Neural progenitor cell (in vitro differentiated cells): Measurements from ENCODE around the gene FEM1B. TPM values are rescaled to one million over a fixed set of nuclear protein-coding genes. Genes with fewer than 3 reads are reported as not detected.

Experiments used
- DNase-seq: peaks from one replicate; pipeline ENCODE4 v3.0.0-alpha.2; 2016; ENCODE audit warnings: low spot score
- H2AFZ ChIP-seq: fragments of 200-600 bp; sonication (generic); replicated peaks from 2 replicates; pipeline ENCODE4 v1.6.1; 2016; ENCODE audit warnings: antibody characterized with exemption
- H3F3A ChIP-seq: fragments of 200-600 bp; sonication (generic); 2 replicates; pipeline ENCODE4 v1.6.1; 2016; ENCODE audit warnings: antibody characterized with exemption, low read depth
- H3K27ac ChIP-seq: fragments of 200-600 bp; sonication (generic); 2 replicates; pipeline ENCODE4 v1.5.1; 2016; ENCODE audit warnings: mild to moderate bottlenecking
- H3K27me3 ChIP-seq: fragments of 200-600 bp; sonication (generic); 2 replicates; pipeline ENCODE4 v1.6.1; 2016; ENCODE audit warnings: mild to moderate bottlenecking, moderate library complexity
- H3K36me3 ChIP-seq: fragments of 200-600 bp; sonication (generic); 2 replicates; pipeline ENCODE4 v1.5.1; 2016
- H3K4me1 ChIP-seq: fragments of 200-600 bp; sonication (generic); 2 replicates; pipeline ENCODE4 v1.6.1; 2016; ENCODE audit warnings: mixed run types
- H3K4me2 ChIP-seq: fragments of 200-600 bp; sonication (generic); 2 replicates; pipeline ENCODE4 v1.6.1; 2016
- H3K4me3 ChIP-seq: fragments of 200-600 bp; sonication (generic); 2 replicates; pipeline ENCODE4 v1.5.1; 2016
- H3K79me2 ChIP-seq: fragments of 200-600 bp; sonication (generic); 2 replicates; pipeline ENCODE4 v1.6.1; 2016; ENCODE audit warnings: low read depth
- H3K9ac ChIP-seq: fragments of 200-600 bp; sonication (generic); 2 replicates; pipeline ENCODE4 v1.6.1; 2016
- H3K9me3 ChIP-seq: fragments of 200-600 bp; sonication (generic); 2 replicates; pipeline ENCODE4 v1.5.1; 2016; ENCODE audit warnings: low read depth
- H4K20me1 ChIP-seq: fragments of 200-600 bp; sonication (generic); 2 replicates; pipeline ENCODE4 v1.6.1; 2016; ENCODE audit warnings: low read depth
- H3K27ac Mint-ChIP-seq: 3 replicates; pipeline ENCODE4 v1.8.0; 2021; ENCODE audit warnings: mixed read lengths
- H3K27me3 Mint-ChIP-seq: 2 replicates; pipeline ENCODE4 v1.8.0; 2022; ENCODE audit warnings: low read depth, mild to moderate bottlenecking, inconsistent platforms, moderate library complexity, mixed read lengths; ENCODE audit not compliant: insufficient read depth
- H3K36me3 Mint-ChIP-seq: 3 replicates; pipeline ENCODE4 v1.8.0; 2021; ENCODE audit warnings: mixed read lengths
- H3K4me1 Mint-ChIP-seq: 3 replicates; pipeline ENCODE4 v1.8.0; 2021; ENCODE audit warnings: mixed read lengths
- H3K4me3 Mint-ChIP-seq: 3 replicates; pipeline ENCODE4 v1.8.0; 2021; ENCODE audit warnings: mild to moderate bottlenecking, moderate library complexity, mixed read lengths
- H3K9me3 Mint-ChIP-seq: 3 replicates; pipeline ENCODE4 v1.8.0; 2020; ENCODE audit warnings: mixed read lengths
- EZH2 ChIP-seq: fragments of 200-600 bp; sonication (generic); IDR thresholded peaks from 2 replicates; pipeline ENCODE4 v1.6.1; 2017; ENCODE audit warnings: antibody characterized with exemption, mild to moderate bottlenecking, moderate library complexity
- EZH2phosphoT487 ChIP-seq: fragments of 200-600 bp; sonication (generic); IDR thresholded peaks from 2 replicates; pipeline ENCODE4 v1.6.1; 2017; ENCODE audit warnings: antibody characterized with exemption
- total RNA-seq: library from RNA; depleted of rRNA; stranded (reverse); fragments of >200 nt; gene quantifications from 2 replicates; pipeline ENCODE4 v1.2.3, GENCODE V29; 2015; ENCODE audit warnings: low replicate concordance
- TF ChIP-seq, protein P1 (sequence below): fragments of 200-600 bp; sonication (generic); IDR thresholded peaks from 2 replicates; pipeline ENCODE4 v1.5.1; 2017; ENCODE audit warnings: antibody characterized with exemption, mild to moderate bottlenecking

Gene FEM1B
- total RNA-seq, result 57.2 and 80.0 TPM in 2 replicates

DNA sequence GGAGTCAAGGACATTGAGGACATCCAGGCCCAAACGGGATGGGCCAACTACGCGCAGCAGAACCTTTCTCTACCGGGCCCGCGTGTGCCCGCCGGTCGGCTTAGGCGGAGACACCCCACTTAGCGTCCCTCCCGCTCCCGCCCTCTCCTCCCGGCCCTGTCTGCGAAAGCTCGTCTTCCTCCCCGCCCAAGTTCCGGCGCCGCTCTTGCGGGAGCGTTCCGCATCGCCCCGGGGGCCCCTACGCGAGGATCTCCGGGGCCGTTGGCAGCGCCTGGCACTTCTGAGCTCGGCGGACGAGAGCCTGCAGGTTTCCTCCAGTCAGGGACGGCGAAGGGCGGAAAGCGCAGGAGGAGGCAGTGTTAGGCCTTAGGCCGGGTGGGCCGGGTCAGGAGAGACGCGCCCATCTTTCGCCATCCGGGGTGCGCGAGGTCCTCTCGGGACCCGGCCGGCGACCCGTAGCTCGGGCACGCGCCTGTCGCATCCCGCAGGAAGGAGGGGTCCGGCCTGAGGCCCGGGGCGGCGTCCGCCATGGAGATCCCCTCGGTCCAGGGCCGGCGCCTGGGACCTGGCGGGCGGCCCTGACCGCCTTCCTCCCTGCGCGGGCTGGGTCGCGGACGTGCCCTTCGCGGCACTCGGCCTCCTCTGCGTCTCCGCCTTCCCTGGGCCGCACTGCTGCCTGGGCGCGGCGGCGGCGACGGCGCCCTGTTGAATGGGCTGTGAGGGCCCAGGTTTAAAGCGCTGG is at the start of gene FEM1B:
TSS of gene FEM1B (plus strand) at position 143 of the 742 bp plus-strand sequence. CDS start 673 bp downstream, outside the sequence.
- Histone ChIP-seq H3K36me3 (no peaks in the 10 kb centered on the region), H3K9me3 (no peaks in the 10 kb centered on the region), H3F3A (peaks cover 31% of the 10 kb centered on the region), H2AFZ (peak within 1 kb of the TSS; percentile 96), H3K79me2 (peaks cover 48% of the 10 kb centered on the region), H4K20me1 (peaks cover 44% of the 10 kb centered on the region), H3K4me1 (peaks cover 24% of the 10 kb centered on the region), H3K27ac (peak within 1 kb of the TSS; percentile 98), H3K4me3 (peak within 1 kb of the TSS; percentile 68), H3K4me2 (peak within 1 kb of the TSS; percentile 94), H3K9ac (peak within 1 kb of the TSS; percentile 84), H3K27me3 (no peaks in the 10 kb centered on the region)
- peaks cover 2% of the 10 kb centered on the region for H3K36me3 Mint-ChIP-seq
- DNase-seq, result peak; percentile 95
- TF ChIP-seq EZH2 (no peak), EZH2phosphoT487 (no peak)
- TF ChIP-seq, protein P1, sequence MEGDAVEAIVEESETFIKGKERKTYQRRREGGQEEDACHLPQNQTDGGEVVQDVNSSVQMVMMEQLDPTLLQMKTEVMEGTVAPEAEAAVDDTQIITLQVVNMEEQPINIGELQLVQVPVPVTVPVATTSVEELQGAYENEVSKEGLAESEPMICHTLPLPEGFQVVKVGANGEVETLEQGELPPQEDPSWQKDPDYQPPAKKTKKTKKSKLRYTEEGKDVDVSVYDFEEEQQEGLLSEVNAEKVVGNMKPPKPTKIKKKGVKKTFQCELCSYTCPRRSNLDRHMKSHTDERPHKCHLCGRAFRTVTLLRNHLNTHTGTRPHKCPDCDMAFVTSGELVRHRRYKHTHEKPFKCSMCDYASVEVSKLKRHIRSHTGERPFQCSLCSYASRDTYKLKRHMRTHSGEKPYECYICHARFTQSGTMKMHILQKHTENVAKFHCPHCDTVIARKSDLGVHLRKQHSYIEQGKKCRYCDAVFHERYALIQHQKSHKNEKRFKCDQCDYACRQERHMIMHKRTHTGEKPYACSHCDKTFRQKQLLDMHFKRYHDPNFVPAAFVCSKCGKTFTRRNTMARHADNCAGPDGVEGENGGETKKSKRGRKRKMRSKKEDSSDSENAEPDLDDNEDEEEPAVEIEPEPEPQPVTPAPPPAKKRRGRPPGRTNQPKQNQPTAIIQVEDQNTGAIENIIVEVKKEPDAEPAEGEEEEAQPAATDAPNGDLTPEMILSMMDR, result no peak
- H3K9me3 Mint-ChIP-seq, result no peaks in the 10 kb centered on the region
- H3K4me1 Mint-ChIP-seq, result peaks cover 54% of the 10 kb centered on the region
- H3K27ac Mint-ChIP-seq, result peak within 1 kb of the TSS; percentile 80
- H3K27me3 Mint-ChIP-seq, result peaks cover 6% of the 10 kb centered on the region
- H3K4me3 Mint-ChIP-seq, result peak within 1 kb of the TSS; percentile 98

DNA sequence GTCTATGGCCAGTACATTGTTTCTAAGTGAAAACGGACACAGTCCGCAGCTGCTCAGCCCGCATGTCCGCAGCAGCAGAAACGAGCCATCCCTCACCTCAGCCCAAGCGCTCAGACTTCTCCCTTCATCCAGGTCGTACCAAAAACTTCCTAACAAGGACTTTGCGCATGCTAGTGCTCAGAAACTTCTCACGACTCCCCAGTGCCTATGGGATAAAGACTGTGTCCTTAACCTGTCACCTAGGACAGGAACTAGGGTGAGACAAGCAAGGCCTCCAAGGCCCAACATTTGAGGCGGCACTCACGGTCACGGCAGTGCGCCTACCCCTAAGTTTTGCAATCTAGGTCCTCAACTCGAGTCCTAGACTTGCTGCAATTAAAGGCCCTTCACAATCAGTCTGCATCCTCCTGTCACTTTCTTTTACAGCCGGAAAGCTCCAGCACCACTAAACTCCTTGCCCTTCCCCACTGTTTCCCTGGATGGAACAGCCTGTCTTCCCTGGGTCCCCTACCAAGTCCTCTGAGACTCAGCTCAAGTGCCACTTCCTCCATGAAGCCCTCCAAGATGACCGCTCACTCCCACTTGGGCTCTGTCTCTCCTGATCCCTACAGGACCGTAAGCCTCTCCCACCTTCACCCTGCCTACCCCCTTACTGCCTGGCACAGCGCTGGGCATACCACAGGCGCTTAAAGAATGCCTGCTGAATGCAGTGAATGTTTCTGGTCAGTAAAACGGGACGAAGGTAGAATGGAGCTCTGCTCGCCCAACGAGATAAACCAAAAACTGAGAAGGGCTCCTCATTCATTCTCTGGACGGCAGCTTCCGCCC is 49.2 kb upstream of the FEM1B start:
- peak overlapping the region; percentile 77 for H3K4me3 ChIP-seq
- peaks cover 58% of the 10 kb centered on the region for H3K79me2 ChIP-seq
- H3K9ac ChIP-seq, result peak overlapping the region; percentile 85
- H3K9me3 ChIP-seq, result no peaks in the 10 kb centered on the region
- Mint-ChIP-seq H3K4me1 (peaks cover 55% of the 10 kb centered on the region), H3K4me3 (peak overlapping the region; percentile 90), H3K27ac (no peak overlapping the region), H3K9me3 (peaks cover under 1% of the 10 kb centered on the region), H3K36me3 (peaks cover 6% of the 10 kb centered on the region), H3K27me3 (peaks cover 14% of the 10 kb centered on the region)
- H3F3A ChIP-seq, result peaks cover 18% of the 10 kb centered on the region
- no peaks in the 10 kb centered on the region for H3K36me3 ChIP-seq
- TF ChIP-seq, protein P1, result no peak
- TF ChIP-seq EZH2phosphoT487, result no peak
- no peak for TF ChIP-seq EZH2
- H3K4me1 ChIP-seq, result peaks cover 30% of the 10 kb centered on the region
- peak overlapping the region; percentile 91 for H2AFZ ChIP-seq
- no peak overlapping the region for H3K27ac ChIP-seq
- peak overlapping the region; percentile 83 for H3K4me2 ChIP-seq
- DNase-seq, result no peak
- H4K20me1 ChIP-seq, result peaks cover 23% of the 10 kb centered on the region
- no peaks in the 10 kb centered on the region for H3K27me3 ChIP-seq

DNA sequence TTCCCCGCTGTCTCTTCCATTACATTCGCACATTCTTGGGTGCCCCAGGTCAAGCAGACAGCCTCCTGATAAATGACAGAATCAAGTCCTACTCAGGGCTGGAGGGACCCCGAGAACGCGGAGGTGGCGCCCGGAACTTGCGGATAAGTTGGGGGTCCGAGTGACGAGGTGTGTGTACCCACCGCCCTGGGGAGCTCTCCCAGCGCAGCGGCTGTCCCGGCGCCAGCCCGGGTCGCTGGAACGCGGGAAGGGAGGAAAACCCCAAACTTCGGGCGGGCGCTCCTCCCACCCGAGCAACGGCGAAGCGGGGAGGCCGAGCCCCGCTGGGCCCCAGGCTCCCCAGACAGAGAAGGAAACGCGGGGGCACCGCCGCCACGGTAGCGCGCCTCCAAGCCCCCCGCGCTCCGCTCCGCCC is 48.6 kb upstream of the FEM1B start:
- H3K36me3 Mint-ChIP-seq, result peaks cover 4% of the 10 kb centered on the region
- Histone ChIP-seq H3K9me3 (no peaks in the 10 kb centered on the region), H3K79me2 (peaks cover 52% of the 10 kb centered on the region), H3K4me2 (peak overlapping the region; percentile 83), H3K4me1 (peaks cover 37% of the 10 kb centered on the region), H3K9ac (peak overlapping the region; percentile 85), H3K27me3 (no peaks in the 10 kb centered on the region), H3K4me3 (peak overlapping the region; percentile 77), H4K20me1 (peaks cover 23% of the 10 kb centered on the region), H3K27ac (peak overlapping the region; percentile 89), H3F3A (peaks cover 18% of the 10 kb centered on the region), H3K36me3 (no peaks in the 10 kb centered on the region), H2AFZ (peak overlapping the region; percentile 91)
- H3K4me3 Mint-ChIP-seq, result peak overlapping the region; percentile 90
- TF ChIP-seq, protein P1, result no peak
- TF ChIP-seq EZH2phosphoT487, result peak; percentile 47
- H3K4me1 Mint-ChIP-seq, result peaks cover 61% of the 10 kb centered on the region
- H3K9me3 Mint-ChIP-seq, result no peaks in the 10 kb centered on the region
- DNase-seq, result no peak
- peaks cover 14% of the 10 kb centered on the region for H3K27me3 Mint-ChIP-seq
- no peak overlapping the region for H3K27ac Mint-ChIP-seq
